Upper lobe of left lung (tissue), 6 donors: ENCODE data around the gene MYOM3. TPM values are rescaled to one million over a fixed set of nuclear protein-coding genes. Genes with fewer than 3 reads are reported as not detected.

ENCODE experiments used
- ATAC-seq, 2 donors: fragments of 200-7000 bp; cut with Tn5 transposase; one replicate each; pipeline ENCODE4 v1.9.1; 2022; ENCODE audit warnings: mild to moderate bottlenecking in 2 of 2, moderate library complexity in 2 of 2; ENCODE audit not compliant: low FRiP score in 2 of 2
- DNase-seq, 2 donors: peaks; one replicate each; pipeline ENCODE4 v3.0.0-alpha.2; 2019 to 2020
- H3K27ac ChIP-seq, 4 donors: fragments of 200-600 bp; sonication (generic); one replicate each; pipeline ENCODE4 v1.5.1; 2016 to 2019
- H3K27me3 ChIP-seq, 4 donors: fragments of 200-600 bp; sonication (generic); one replicate each; pipeline ENCODE4 v1.5.1; 2017 to 2019
- H3K36me3 ChIP-seq, 4 donors: fragments of 200-600 bp; sonication (generic); one replicate each; pipeline ENCODE4 v1.5.1; 2016 to 2019
- H3K4me1 ChIP-seq, 4 donors: fragments of 200-600 bp; sonication (generic); one replicate each; pipeline ENCODE4 v1.5.1; 2018 to 2019
- H3K4me3 ChIP-seq, 4 donors: fragments of 200-600 bp; sonication (generic); one replicate each; pipeline ENCODE4 v1.5.1; 2017 to 2019; ENCODE audit warnings: mild to moderate bottlenecking in 2 of 4, moderate library complexity in 1 of 4
- H3K9me3 ChIP-seq, 4 donors: fragments of 200-600 bp; sonication (generic); one replicate each; pipeline ENCODE4 v1.5.1; 2018 to 2019
- CTCF ChIP-seq, 6 experiments: fragments of 450-650 bp in 4 of 6; fragments of 200-600 bp in 2 of 6; sonication (generic) in 2 of 6; IDR thresholded peaks; one replicate each; pipeline ENCODE4 v1.5.1; 2016 to 2019; ENCODE audit warnings: antibody characterized with exemption in 6 of 6
- EP300 ChIP-seq, 4 donors: sonication (generic); formaldehyde crosslinking; IDR thresholded peaks; one replicate each; pipeline ENCODE4 v1.5.1; 2017; ENCODE audit warnings: antibody characterized with exemption in 4 of 4, control low read depth in 2 of 4
- POLR2A ChIP-seq, 4 donors: fragments of 450-650 bp; IDR thresholded peaks; one replicate each; pipeline ENCODE4 v1.5.1; 2016 to 2017; ENCODE audit warnings: antibody characterized with exemption in 4 of 4, mild to moderate bottlenecking in 2 of 4
- POLR2AphosphoS5 ChIP-seq, 2 donors: sonication (generic); formaldehyde crosslinking; IDR thresholded peaks; one replicate each; pipeline ENCODE4 v1.5.1; 2017; ENCODE audit warnings: antibody characterized with exemption in 2 of 2
- WGBS, 2 donors: methylation state at CpG; one replicate each; pipeline ENCODE4 v1.1.5; 2017 to 2018; 5-methylcytosine and 5-hydroxymethylcytosine counted together
- total RNA-seq, 6 donors: library from RNA; depleted of rRNA in 4 of 6; stranded (reverse); fragments of >200 nt in 4 of 6; gene quantifications; one replicate each; pipeline versions ENCODE4 v1.1.0 to v1.2.1, GENCODE V29; 2016 to 2021
- donor health status: DM: no; HTN: no; CAD: no; lungs with moderate emphysema.
- donor health status: DM: no; HTN: yes; CAD: no; lungs with severe emphysema.

Gene MYOM3
- total RNA-seq, 6 donors from 2014 or later: 0.11 to 0.20 (median 0.15) TPM; not detected in 3

DNA sequence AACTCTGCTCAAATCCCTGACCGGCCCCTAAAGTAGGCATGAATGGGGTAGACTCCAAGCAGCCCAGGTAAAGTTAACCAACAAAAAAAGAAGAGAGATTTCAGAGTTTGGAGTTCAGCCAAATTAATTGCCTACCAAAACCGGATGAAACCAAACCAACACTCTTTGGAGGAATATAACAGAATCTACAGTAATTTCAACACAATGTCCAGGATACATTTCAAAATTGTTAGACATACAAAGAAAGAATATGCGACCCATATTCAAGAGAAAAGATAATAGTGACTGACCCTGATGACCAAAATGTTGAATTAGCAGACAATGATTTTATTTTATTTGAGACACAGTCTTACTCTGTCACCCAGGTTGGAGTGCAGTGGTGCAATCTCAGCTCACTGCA lies 18.4 kb upstream of the MYOM3 start:
- no peak for DNase-seq
- H3K4me3 ChIP-seq: no peak overlapping the region
- no peaks in the 10 kb centered on the region for H3K27me3 ChIP-seq
- H3K36me3 ChIP-seq: no peaks in the 10 kb centered on the region
- H3K4me1 ChIP-seq: no peaks in the 10 kb centered on the region
- WGBS, 2 donors: 83 to 88% methylated on average over 3 of the region's 3 CpGs
- TF ChIP-seq CTCF (IDR thresholded peaks at IDR 0.05): no peak
- TF ChIP-seq EP300 (IDR thresholded peaks at IDR 0.05): no peak
- no peak for TF ChIP-seq POLR2A (IDR thresholded peaks at IDR 0.05)
- peaks cover 0 to 10% (median 4%) of the 10 kb centered on the region in 4 donors for H3K9me3 ChIP-seq
- ATAC-seq: no peak
- H3K27ac ChIP-seq: no peak overlapping the region

GRCh38 chr1:24127801-24128363 lies 15.9 kb upstream of the MYOM3 start:
- Histone ChIP-seq H3K27ac (no peak overlapping the region), H3K36me3 (no peaks in the 10 kb centered on the region), H3K4me1 (no peaks in the 10 kb centered on the region), H3K4me3 (no peak overlapping the region), H3K27me3 (no peaks in the 10 kb centered on the region), H3K9me3 (peaks cover 0 to 10% (median 4%) of the 10 kb centered on the region in 4 donors)
- 88 to 90% methylated on average over 7 of the region's 7 CpGs for WGBS, 2 donors
- ATAC-seq (no peak), DNase-seq (no peak)
- TF ChIP-seq EP300 (IDR thresholded peaks at IDR 0.05) (no peak), POLR2A (IDR thresholded peaks at IDR 0.05) (no peak), CTCF (IDR thresholded peaks at IDR 0.05) (no peak), POLR2AphosphoS5 (IDR thresholded peaks at IDR 0.05) (no peak)

DNA sequence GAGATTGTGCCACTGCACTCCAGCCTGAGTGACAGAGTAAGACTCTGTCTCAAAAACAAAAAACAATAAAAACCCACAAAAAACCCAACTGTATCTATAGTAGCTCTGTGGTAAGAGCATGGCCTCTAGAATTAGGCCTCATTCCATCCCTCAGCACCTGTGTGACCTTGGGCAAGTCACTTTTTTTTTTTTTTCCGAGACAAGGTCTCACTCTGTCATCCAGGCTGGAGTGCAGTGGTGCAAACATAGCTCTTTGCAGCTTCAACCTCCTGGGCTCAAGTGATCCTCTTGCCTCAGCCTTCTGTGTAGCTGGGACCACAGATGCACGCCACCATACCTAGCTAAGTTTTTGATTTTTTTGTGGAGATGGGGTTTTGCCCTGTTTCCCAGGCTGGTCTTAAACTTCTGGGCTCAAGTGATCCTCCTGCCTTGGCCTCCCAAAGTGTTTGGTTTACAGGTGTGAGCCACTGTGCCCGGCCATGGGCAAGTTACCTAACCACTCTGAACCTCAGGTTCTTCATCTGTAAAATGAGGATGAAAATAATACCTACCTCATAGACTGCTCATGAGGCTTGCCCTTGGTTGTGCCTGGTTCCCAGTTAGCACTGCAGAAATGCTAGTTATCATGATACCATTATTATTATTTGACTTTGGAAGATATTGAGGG lies 15.3 kb upstream of the MYOM3 start:
- H3K36me3 ChIP-seq: no peaks in the 10 kb centered on the region
- H3K27me3 ChIP-seq: no peaks in the 10 kb centered on the region
- 86 to 89% methylated on average over 3 of the region's 3 CpGs for WGBS, 2 donors
- peaks cover 0 to 10% (median 4%) of the 10 kb centered on the region in 4 donors for H3K9me3 ChIP-seq
- H3K27ac ChIP-seq: no peak overlapping the region
- ATAC-seq (no peak), DNase-seq (no peak)
- H3K4me3 ChIP-seq: no peak overlapping the region
- TF ChIP-seq POLR2A (IDR thresholded peaks at IDR 0.05): no peak
- TF ChIP-seq CTCF (IDR thresholded peaks at IDR 0.05): no peak
- no peak for TF ChIP-seq POLR2AphosphoS5 (IDR thresholded peaks at IDR 0.05)
- TF ChIP-seq EP300 (IDR thresholded peaks at IDR 0.05): no peak
- H3K4me1 ChIP-seq: no peaks in the 10 kb centered on the region

- no peak for DNase-seq
- no peaks in the 10 kb centered on the region for H3K4me1 ChIP-seq
- peaks cover 0 to 10% (median 4%) of the 10 kb centered on the region in 4 donors for H3K9me3 ChIP-seq
- TF ChIP-seq POLR2A (IDR thresholded peaks at IDR 0.05) (no peak), EP300 (IDR thresholded peaks at IDR 0.05) (no peak), POLR2AphosphoS5 (IDR thresholded peaks at IDR 0.05) (no peak), CTCF (IDR thresholded peaks at IDR 0.05) (no peak)
- 83 to 84% methylated on average over 5 of the region's 5 CpGs for whole genome bisulfite sequencing, 2 donors
- no peak overlapping the region for H3K4me3 ChIP-seq
- H3K27ac ChIP-seq: no peak overlapping the region
- no peaks in the 10 kb centered on the region for H3K27me3 ChIP-seq
- no peak for ATAC-seq
- H3K36me3 ChIP-seq: no peaks in the 10 kb centered on the region
Observed at GRCh38 chr1:24126672-24127023, 14.7 kb upstream of the MYOM3 start.
